UCSD-AML1 (cell line): ENCODE measurements around the gene ARHGEF7.

Experiments used
- DNase-seq: peaks from one replicate; lab custom pipeline; 2025; ENCODE audit not compliant: unreplicated experiment; lab: John Stamatoyannopoulos, UW

ARHGEF7 gene

DNA sequence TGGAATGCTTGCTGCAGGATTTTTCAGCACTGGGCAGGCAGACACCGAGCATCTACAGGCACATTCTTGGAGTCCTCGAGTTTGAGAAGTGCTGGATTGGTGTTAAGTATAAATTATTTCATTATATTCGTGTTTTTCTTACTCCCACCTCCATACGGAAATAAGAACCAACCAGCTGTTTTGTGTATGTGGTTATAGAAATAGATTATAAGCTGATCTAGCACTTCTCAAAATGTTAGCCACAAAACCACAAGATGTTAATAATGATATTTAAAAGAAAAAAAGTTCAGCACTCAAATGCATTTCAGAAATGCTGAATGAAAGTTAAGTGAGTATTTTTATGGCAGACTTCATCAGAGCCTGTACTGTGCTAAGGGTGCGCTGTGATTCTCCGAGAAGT, 181.3 kb downstream of the ARHGEF7 start:
- no peak for DNase-seq

- no peak for DNase-seq
These were observed 183.3 kb downstream of the ARHGEF7 start for GRCh38 chr13:111298214-111298975.

- DNase-seq, result no peak
These were observed 187.1 kb downstream of the ARHGEF7 start for GRCh38 chr13:111302045-111302726.

- DNase-seq, result no peak
These were observed 188.4 kb downstream of the ARHGEF7 start for GRCh38 chr13:111303559-111303958.

- no peak for DNase-seq
These were observed 189.0 kb downstream of the ARHGEF7 start for GRCh38 chr13:111304041-111304544.

DNA sequence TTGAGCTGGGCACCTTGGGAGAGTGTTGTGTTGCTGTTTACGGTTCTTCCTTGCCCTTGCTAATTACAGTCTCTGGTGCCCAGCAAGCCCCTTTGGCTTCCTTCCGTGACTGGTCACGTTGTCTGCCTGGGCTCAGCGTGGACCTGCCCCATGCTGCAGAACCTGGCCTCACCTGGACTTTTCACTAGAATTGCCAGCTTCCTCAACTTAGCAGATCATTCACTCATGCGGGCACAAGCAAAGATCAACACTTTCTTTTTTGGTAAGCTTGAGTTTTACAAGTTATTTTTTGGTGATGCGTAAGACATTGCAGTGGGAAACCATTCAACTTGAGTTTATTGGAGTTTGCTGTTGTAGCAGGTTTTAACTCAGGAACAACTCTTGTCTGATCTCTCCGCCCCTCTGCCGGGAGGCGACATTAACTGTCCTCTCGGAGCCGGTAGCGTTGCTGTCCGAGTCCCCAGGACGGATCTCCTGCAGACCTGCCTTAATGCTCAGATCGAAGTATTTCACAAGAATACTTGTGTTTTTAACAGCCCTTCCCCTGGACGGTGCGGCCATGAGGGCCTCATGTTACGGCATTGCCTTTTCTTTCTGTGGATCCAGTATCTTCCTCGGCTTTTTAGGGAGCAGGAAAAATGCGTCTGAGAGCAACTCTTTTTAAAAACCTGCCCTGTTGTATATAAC, 189.6 kb downstream of the ARHGEF7 start:
- DNase-seq, result no peak

DNA sequence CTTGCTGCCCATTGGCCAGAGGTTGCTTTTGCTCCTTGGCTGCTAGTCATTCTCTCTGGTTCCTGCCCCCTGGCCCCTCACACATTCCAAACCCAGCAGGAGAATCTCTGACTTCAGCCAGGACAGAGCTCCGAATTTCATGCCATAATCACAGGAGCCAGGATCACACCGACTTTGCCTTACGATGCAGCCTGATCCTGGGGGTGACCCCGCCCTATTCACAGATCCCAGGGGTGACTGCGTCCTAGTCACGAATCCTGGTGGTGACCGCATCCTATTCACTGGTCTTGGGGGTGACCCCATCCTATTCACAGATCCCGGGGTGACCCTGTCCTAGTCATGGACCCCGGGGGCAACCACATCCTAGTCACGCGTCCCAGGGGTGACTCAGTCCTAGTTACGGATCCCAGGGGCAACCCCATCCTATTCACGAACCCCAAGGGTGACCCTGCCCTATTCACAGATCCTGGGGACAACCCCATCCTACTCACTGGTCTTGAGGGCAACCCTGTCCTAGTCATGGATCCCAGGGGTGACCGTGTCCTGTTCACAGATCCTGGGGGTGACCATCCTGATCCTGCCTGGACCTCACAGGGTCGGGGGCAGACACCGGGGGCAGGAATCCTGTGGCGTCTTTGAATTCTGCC, 198.0 kb downstream of the ARHGEF7 start:
- DNase-seq, result no peak

- DNase-seq, result no peak
These were observed 198.9 kb downstream of the ARHGEF7 start for GRCh38 chr13:111313911-111314425.

DNA sequence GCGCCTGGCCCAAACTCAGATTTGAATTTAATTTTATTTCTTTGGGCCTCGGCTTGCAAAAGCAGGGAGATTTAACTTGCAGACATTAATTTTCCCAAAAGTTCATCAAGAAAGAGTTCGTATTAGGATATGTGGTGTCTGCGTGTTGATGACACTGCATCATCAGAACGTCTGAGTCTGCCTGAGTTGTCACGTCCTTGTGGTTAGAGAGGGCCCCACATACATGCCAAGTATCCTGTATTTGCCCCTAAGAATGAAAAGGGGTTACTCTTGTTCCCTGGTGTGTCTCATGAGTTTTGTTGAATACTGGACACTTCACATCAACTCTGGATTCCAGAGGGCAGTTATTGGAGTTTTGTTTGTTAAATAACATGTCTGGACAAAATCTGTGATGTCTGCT, 199.7 kb downstream of the ARHGEF7 start:
- no peak for DNase-seq

DNA sequence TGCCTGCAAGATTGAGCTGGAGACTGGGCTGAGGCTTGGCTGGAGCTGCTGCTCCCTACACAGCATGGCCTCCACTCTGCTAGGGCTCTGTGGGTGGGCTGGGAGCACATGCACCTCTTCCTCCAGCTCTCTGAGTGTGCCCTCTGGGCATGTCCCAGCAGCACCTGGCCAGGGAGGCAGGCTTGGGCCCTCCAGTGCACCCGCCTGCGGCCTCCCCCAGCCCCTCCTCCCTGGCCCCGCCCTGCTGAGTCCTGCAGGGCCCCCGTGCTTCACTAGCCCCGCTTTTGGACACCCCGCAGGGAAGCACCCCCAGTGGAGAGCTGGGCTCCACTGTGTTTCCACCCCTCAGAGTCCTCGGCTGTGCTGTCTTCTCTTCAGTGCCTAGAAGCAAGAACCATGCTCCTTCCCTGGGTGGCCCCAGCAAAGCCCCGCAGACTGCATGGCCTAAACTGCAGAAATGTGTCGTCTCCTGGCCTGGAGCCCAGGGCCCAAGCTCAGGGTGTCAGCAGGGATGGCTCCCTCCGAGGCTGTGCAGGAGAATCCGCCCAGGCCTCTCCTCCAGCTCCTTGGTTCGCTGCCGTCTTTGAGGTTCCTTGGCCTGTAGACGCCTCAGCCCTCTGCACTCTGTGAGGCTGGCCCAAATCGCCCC, 200.4 kb downstream of the ARHGEF7 start:
- no peak for DNase-seq

- DNase-seq, result no peak
These were observed 201.1 kb downstream of the ARHGEF7 start for GRCh38 chr13:111316161-111316730.

GRCh38 chr13:111317042-111317550, 202.0 kb downstream of the ARHGEF7 start:
- no peak for DNase-seq

GRCh38 chr13:111317571-111318345, 202.6 kb downstream of the ARHGEF7 start:
- no peak for DNase-seq

DNA sequence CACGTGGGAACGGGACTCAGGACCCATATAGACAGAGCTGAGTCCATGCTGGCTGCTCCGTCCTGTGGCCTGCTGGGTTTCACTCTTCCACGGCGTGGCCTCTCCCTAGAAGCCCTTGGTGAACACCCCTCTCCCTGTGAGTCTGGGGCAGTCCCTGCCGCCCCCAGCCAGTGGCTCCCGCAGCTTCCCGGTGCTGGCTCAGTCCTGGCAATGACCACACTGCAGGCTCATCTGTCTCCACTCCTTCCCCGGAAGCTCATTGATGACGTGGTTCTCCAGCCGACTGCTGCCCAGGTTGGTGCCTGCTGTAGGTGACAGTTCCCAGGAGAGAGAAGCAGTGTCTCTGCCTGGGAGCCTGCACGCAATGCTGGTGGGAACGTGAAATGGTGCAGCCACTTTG, 203.3 kb downstream of the ARHGEF7 start:
- no peak for DNase-seq

GRCh38 chr13:111319521-111319920, 204.4 kb downstream of the ARHGEF7 start:
- no peak for DNase-seq

- DNase-seq, result no peak
These were observed 205.1 kb downstream of the ARHGEF7 start, which contains the start of gene TEX29 for GRCh38 chr13:111319998-111320911. Gene TEX29, plus strand, starts transcription at chr13:111320642. Its CDS starts 249 bp downstream, at chr13:111320891.

- no peak for DNase-seq
These were observed 207.1 kb downstream of the ARHGEF7 start for GRCh38 chr13:111322001-111322915.
